Neural progenitor cell (in vitro differentiated cells): ENCODE data around the gene KLHL29. TPM values are rescaled to one million over a fixed set of nuclear protein-coding genes. Genes with fewer than 3 reads are reported as not detected.

Source experiments
- DNase-seq: peaks from one replicate; pipeline ENCODE4 v3.0.0-alpha.2; 2016; ENCODE audit warnings: low spot score
- H2AFZ ChIP-seq: fragments of 200-600 bp; sonication (generic); replicated peaks from 2 replicates; pipeline ENCODE4 v1.6.1; 2016; ENCODE audit warnings: antibody characterized with exemption
- H3F3A ChIP-seq: fragments of 200-600 bp; sonication (generic); 2 replicates; pipeline ENCODE4 v1.6.1; 2016; ENCODE audit warnings: antibody characterized with exemption, low read depth
- H3K27ac ChIP-seq: fragments of 200-600 bp; sonication (generic); 2 replicates; pipeline ENCODE4 v1.5.1; 2016; ENCODE audit warnings: mild to moderate bottlenecking
- H3K27me3 ChIP-seq: fragments of 200-600 bp; sonication (generic); 2 replicates; pipeline ENCODE4 v1.6.1; 2016; ENCODE audit warnings: mild to moderate bottlenecking, moderate library complexity
- H3K36me3 ChIP-seq: fragments of 200-600 bp; sonication (generic); 2 replicates; pipeline ENCODE4 v1.5.1; 2016
- H3K4me1 ChIP-seq: fragments of 200-600 bp; sonication (generic); 2 replicates; pipeline ENCODE4 v1.6.1; 2016; ENCODE audit warnings: mixed run types
- H3K4me2 ChIP-seq: fragments of 200-600 bp; sonication (generic); 2 replicates; pipeline ENCODE4 v1.6.1; 2016
- H3K4me3 ChIP-seq: fragments of 200-600 bp; sonication (generic); 2 replicates; pipeline ENCODE4 v1.5.1; 2016
- H3K79me2 ChIP-seq: fragments of 200-600 bp; sonication (generic); 2 replicates; pipeline ENCODE4 v1.6.1; 2016; ENCODE audit warnings: low read depth
- H3K9ac ChIP-seq: fragments of 200-600 bp; sonication (generic); 2 replicates; pipeline ENCODE4 v1.6.1; 2016
- H3K9me3 ChIP-seq: fragments of 200-600 bp; sonication (generic); 2 replicates; pipeline ENCODE4 v1.5.1; 2016; ENCODE audit warnings: low read depth
- H4K20me1 ChIP-seq: fragments of 200-600 bp; sonication (generic); 2 replicates; pipeline ENCODE4 v1.6.1; 2016; ENCODE audit warnings: low read depth
- H3K27ac Mint-ChIP-seq: 3 replicates; pipeline ENCODE4 v1.8.0; 2021; ENCODE audit warnings: mixed read lengths
- H3K27me3 Mint-ChIP-seq: 2 replicates; pipeline ENCODE4 v1.8.0; 2022; ENCODE audit warnings: low read depth, mild to moderate bottlenecking, inconsistent platforms, moderate library complexity, mixed read lengths; ENCODE audit not compliant: insufficient read depth
- H3K36me3 Mint-ChIP-seq: 3 replicates; pipeline ENCODE4 v1.8.0; 2021; ENCODE audit warnings: mixed read lengths
- H3K4me1 Mint-ChIP-seq: 3 replicates; pipeline ENCODE4 v1.8.0; 2021; ENCODE audit warnings: mixed read lengths
- H3K4me3 Mint-ChIP-seq: 3 replicates; pipeline ENCODE4 v1.8.0; 2021; ENCODE audit warnings: mild to moderate bottlenecking, moderate library complexity, mixed read lengths
- H3K9me3 Mint-ChIP-seq: 3 replicates; pipeline ENCODE4 v1.8.0; 2020; ENCODE audit warnings: mixed read lengths
- EZH2 ChIP-seq: fragments of 200-600 bp; sonication (generic); IDR thresholded peaks from 2 replicates; pipeline ENCODE4 v1.6.1; 2017; ENCODE audit warnings: antibody characterized with exemption, mild to moderate bottlenecking, moderate library complexity
- EZH2phosphoT487 ChIP-seq: fragments of 200-600 bp; sonication (generic); IDR thresholded peaks from 2 replicates; pipeline ENCODE4 v1.6.1; 2017; ENCODE audit warnings: antibody characterized with exemption
- total RNA-seq: library from RNA; depleted of rRNA; stranded (reverse); fragments of >200 nt; gene quantifications from 2 replicates; pipeline ENCODE4 v1.2.3, GENCODE V29; 2015; ENCODE audit warnings: low replicate concordance
- TF ChIP-seq, protein P1 (sequence below): fragments of 200-600 bp; sonication (generic); IDR thresholded peaks from 2 replicates; pipeline ENCODE4 v1.5.1; 2017; ENCODE audit warnings: antibody characterized with exemption, mild to moderate bottlenecking

The KLHL29 gene
- total RNA-seq, 1 donor from 2014 or later, result 1.6 TPM

GRCh38 chr2:23599006-23599405 lies 214.0 kb downstream of the KLHL29 start:
- H3K9me3 Mint-ChIP-seq, result no peaks in the 10 kb centered on the region
- no peaks in the 10 kb centered on the region for H4K20me1 ChIP-seq
- no peak overlapping the region for H3K4me2 ChIP-seq
- H3K27ac Mint-ChIP-seq, result no peak overlapping the region
- H3K36me3 Mint-ChIP-seq, result no peaks in the 10 kb centered on the region
- H3K36me3 ChIP-seq, result no peaks in the 10 kb centered on the region
- no peak for DNase-seq
- H2AFZ ChIP-seq, result no peak overlapping the region
- peaks cover 33% of the 10 kb centered on the region for H3K4me1 ChIP-seq
- H3K79me2 ChIP-seq, result no peaks in the 10 kb centered on the region
- no peak overlapping the region for H3K9ac ChIP-seq
- no peaks in the 10 kb centered on the region for H3K9me3 ChIP-seq
- peaks cover 42% of the 10 kb centered on the region for H3K4me1 Mint-ChIP-seq
- TF ChIP-seq, protein P1, sequence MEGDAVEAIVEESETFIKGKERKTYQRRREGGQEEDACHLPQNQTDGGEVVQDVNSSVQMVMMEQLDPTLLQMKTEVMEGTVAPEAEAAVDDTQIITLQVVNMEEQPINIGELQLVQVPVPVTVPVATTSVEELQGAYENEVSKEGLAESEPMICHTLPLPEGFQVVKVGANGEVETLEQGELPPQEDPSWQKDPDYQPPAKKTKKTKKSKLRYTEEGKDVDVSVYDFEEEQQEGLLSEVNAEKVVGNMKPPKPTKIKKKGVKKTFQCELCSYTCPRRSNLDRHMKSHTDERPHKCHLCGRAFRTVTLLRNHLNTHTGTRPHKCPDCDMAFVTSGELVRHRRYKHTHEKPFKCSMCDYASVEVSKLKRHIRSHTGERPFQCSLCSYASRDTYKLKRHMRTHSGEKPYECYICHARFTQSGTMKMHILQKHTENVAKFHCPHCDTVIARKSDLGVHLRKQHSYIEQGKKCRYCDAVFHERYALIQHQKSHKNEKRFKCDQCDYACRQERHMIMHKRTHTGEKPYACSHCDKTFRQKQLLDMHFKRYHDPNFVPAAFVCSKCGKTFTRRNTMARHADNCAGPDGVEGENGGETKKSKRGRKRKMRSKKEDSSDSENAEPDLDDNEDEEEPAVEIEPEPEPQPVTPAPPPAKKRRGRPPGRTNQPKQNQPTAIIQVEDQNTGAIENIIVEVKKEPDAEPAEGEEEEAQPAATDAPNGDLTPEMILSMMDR, result no peak
- peaks cover 8% of the 10 kb centered on the region for H3K27me3 Mint-ChIP-seq
- no peak overlapping the region for H3K27ac ChIP-seq
- no peaks in the 10 kb centered on the region for H3F3A ChIP-seq
- H3K4me3 Mint-ChIP-seq, result no peak overlapping the region
- H3K4me3 ChIP-seq, result no peak overlapping the region
- no peaks in the 10 kb centered on the region for H3K27me3 ChIP-seq

DNA sequence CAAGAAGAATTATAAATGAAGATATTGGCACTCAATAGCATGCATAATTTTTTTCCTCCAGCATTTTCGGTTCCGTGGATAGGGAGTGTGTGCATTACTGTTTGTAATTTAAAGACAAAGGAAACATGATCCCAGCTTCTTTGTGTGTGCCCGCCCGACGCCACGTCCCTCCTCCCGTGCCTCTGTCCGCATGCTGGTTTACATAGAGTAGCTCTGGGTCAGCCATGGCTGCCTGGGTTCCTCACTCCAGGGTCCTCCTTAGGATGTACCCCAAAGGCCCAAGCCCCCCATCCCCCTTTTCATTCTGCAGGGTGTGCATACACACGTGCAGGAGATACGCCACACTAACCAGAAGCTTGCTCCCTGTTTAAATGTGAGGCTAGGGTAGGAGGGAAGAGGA lies 214.7 kb downstream of the KLHL29 start:
- no peak overlapping the region for H3K4me3 Mint-ChIP-seq
- Histone ChIP-seq H3F3A (no peaks in the 10 kb centered on the region), H3K9ac (no peak overlapping the region), H2AFZ (peak overlapping the region; percentile 50), H3K4me1 (peaks cover 27% of the 10 kb centered on the region), H3K36me3 (no peaks in the 10 kb centered on the region), H3K79me2 (no peaks in the 10 kb centered on the region), H3K27ac (no peak overlapping the region), H3K4me3 (no peak overlapping the region), H3K4me2 (no peak overlapping the region), H3K27me3 (no peaks in the 10 kb centered on the region), H4K20me1 (no peaks in the 10 kb centered on the region), H3K9me3 (no peaks in the 10 kb centered on the region)
- DNase-seq, result no peak
- no peaks in the 10 kb centered on the region for H3K9me3 Mint-ChIP-seq
- no peak for TF ChIP-seq EZH2phosphoT487
- no peak for TF ChIP-seq EZH2
- TF ChIP-seq, protein P1, result no peak
- peaks cover 8% of the 10 kb centered on the region for H3K27me3 Mint-ChIP-seq
- H3K4me1 Mint-ChIP-seq, result peaks cover 38% of the 10 kb centered on the region
- peak overlapping the region; percentile 85 for H3K27ac Mint-ChIP-seq
- no peaks in the 10 kb centered on the region for H3K36me3 Mint-ChIP-seq

- no peak overlapping the region for H3K27ac Mint-ChIP-seq
- H3K9me3 Mint-ChIP-seq, result no peaks in the 10 kb centered on the region
- no peak for DNase-seq
- Histone ChIP-seq H4K20me1 (no peaks in the 10 kb centered on the region), H3K79me2 (no peaks in the 10 kb centered on the region), H3K4me1 (peaks cover 22% of the 10 kb centered on the region), H3K36me3 (no peaks in the 10 kb centered on the region), H3K4me2 (no peak overlapping the region), H3K9ac (no peak overlapping the region), H3K9me3 (no peaks in the 10 kb centered on the region), H2AFZ (no peak overlapping the region), H3F3A (no peaks in the 10 kb centered on the region), H3K27me3 (no peaks in the 10 kb centered on the region), H3K4me3 (no peak overlapping the region), H3K27ac (no peak overlapping the region)
- H3K27me3 Mint-ChIP-seq, result peaks cover 8% of the 10 kb centered on the region
- H3K4me1 Mint-ChIP-seq, result peaks cover 31% of the 10 kb centered on the region
- TF ChIP-seq EZH2phosphoT487 (no peak), EZH2 (no peak)
- TF ChIP-seq, protein P1, result no peak
- H3K4me3 Mint-ChIP-seq, result no peak overlapping the region
- H3K36me3 Mint-ChIP-seq, result no peaks in the 10 kb centered on the region
Measured at GRCh38 chr2:23600346-23600745, 215.4 kb downstream of the KLHL29 start.
